OCI-LY7 (cell line): ENCODE results near the gene MAF. TPM values are rescaled to one million over a fixed set of nuclear protein-coding genes. Genes with fewer than 3 reads are reported as not detected.

Source experiments
- BruUV-seq: library from RNA; stranded (reverse); fragments of 400-500 nt; replicated peaks from 2 replicates; lab custom pipeline; 2021; lab: Mats Ljungman, UMichigan
- CTCF ChIA-PET: fragments of 300-600 bp; sonication (Branson Sonifier 250); formaldehyde crosslinking; loops from one replicate; lab custom pipeline; 2022; ENCODE audit warnings: antibody characterized with exemption; ENCODE audit not compliant: unreplicated experiment; lab: Charles Lee
- POLR2A ChIA-PET: fragments of 300-600 bp; sonication (Branson Sonifier 250); formaldehyde crosslinking; loops from one replicate; lab custom pipeline; 2022; ENCODE audit warnings: antibody characterized with exemption; lab: Charles Lee
- DNase-seq: peaks from one replicate; pipeline ENCODE4 v3.0.0-alpha.2; 2015; ENCODE audit warnings: low spot score
- H2AFZ ChIP-seq: fragments of 200-600 bp; sonication (generic), shearing (Covaris generic); 2 replicates; pipeline ENCODE4 v1.6.1; 2014; ENCODE audit warnings: mild to moderate bottlenecking, antibody characterized with exemption, low read length, moderate library complexity
- H3K27ac ChIP-seq: fragments of 200-600 bp; sonication (generic); 2 replicates; pipeline ENCODE4 v1.5.1; 2014; ENCODE audit warnings: mixed run types, low read depth, mild to moderate bottlenecking, moderate library complexity, low read length, inconsistent platforms; ENCODE audit not compliant: poor library complexity, severe bottlenecking
- H3K36me3 ChIP-seq: fragments of 200-600 bp; sonication (generic); 2 replicates; pipeline ENCODE4 v1.6.1; 2014; ENCODE audit warnings: mild to moderate bottlenecking, antibody characterized with exemption, low read length, moderate library complexity, mixed read lengths; ENCODE audit not compliant: insufficient read depth
- H3K4me1 ChIP-seq: fragments of 200-600 bp; sonication (generic); 2 replicates; pipeline ENCODE4 v1.5.1; 2014; ENCODE audit warnings: mild to moderate bottlenecking, low read length; ENCODE audit not compliant: insufficient read depth, poor library complexity, severe bottlenecking
- H3K4me2 ChIP-seq: fragments of 200-600 bp; sonication (generic); 2 replicates; pipeline ENCODE4 v1.6.1; 2014; ENCODE audit warnings: mild to moderate bottlenecking, low read length
- H3K4me3 ChIP-seq: fragments of 200-600 bp; sonication (generic); 2 replicates; pipeline ENCODE4 v1.5.1; 2014; ENCODE audit warnings: mild to moderate bottlenecking, low read depth, low read length; ENCODE audit not compliant: poor library complexity, severe bottlenecking
- H3K79me2 ChIP-seq: fragments of 200-600 bp; sonication (generic); 2 replicates; pipeline ENCODE4 v1.6.1; 2016; ENCODE audit warnings: low read depth, mild to moderate bottlenecking, low read length, moderate library complexity, mixed read lengths; ENCODE audit not compliant: insufficient read depth
- H3K9me2 ChIP-seq: fragments of 200-600 bp; sonication (generic); 2 replicates; pipeline ENCODE4 v1.6.1; 2016; ENCODE audit warnings: mild to moderate bottlenecking, low read length, mixed read lengths; ENCODE audit not compliant: insufficient read depth
- H3K9me3 ChIP-seq: fragments of 200-600 bp; sonication (generic); 2 replicates; pipeline ENCODE4 v1.6.1; 2014; ENCODE audit warnings: mild to moderate bottlenecking, mixed run types, low read length, mixed read lengths
- H4K20me1 ChIP-seq: fragments of 200-600 bp; sonication (generic); 2 replicates; pipeline ENCODE4 v1.6.1; 2014; ENCODE audit warnings: mild to moderate bottlenecking, antibody characterized with exemption, low read length, moderate library complexity, mixed read lengths; ENCODE audit not compliant: insufficient read depth
- EZH2phosphoT487 ChIP-seq: fragments of 200-600 bp; sonication (generic); IDR thresholded peaks from 2 replicates; pipeline ENCODE4 v1.6.1; 2018; ENCODE audit warnings: low read depth, borderline replicate concordance, mild to moderate bottlenecking, mixed run types, antibody characterized with exemption, low read length, moderate library complexity, mixed read lengths
- intact Hi-C: fragments of 100-400 bp; cut with micrococcal nuclease; formaldehyde crosslinking; loops from one replicate; pipeline ENCODE4 v1.10.0; 2022; ENCODE audit not compliant: unreplicated experiment
- total RNA-seq, 2 experiments: library from RNA; depleted of rRNA in 1 of 2; stranded (reverse); fragments of >200 nt in 1 of 2; shearing (Covaris generic) in 1 of 2; gene quantifications; 2 replicates each; pipeline ENCODE4 v1.2.3, GENCODE V29; 2014 to 2022
- TF ChIP-seq, protein P1 (sequence below): fragments of 200-600 bp; sonication (generic); conservative IDR thresholded peaks from 2 replicates; pipeline ENCODE4 v1.5.1; 2014; ENCODE audit warnings: mild to moderate bottlenecking, antibody characterized with exemption, low read length, moderate library complexity, mixed read lengths

Gene MAF
- total RNA-seq, 2 experiments from 2014 or later: not detected

DNA sequence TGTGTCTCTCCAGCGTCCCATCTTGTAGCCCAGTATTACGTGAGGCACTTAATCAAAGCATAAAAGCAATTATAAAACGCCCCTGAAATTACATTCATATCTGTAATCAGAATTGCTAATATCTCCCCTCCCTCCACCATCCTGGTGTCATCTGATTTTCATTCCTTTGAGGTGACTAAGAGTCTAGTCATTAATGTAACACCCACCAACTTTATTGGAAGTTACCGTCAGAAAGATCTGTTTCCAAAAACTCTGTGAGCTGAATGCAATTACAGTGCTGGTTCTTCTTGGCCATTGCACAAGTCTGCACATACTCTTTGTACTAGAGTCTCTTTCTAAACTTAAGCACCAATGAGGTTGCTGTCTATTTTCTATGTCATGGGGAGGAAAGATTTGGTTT, 12.5 kb upstream of the MAF start:
- Histone ChIP-seq H3K4me2 (no peak overlapping the region), H2AFZ (no peak overlapping the region), H4K20me1 (no peaks in the 10 kb centered on the region), H3K9me2 (no peaks in the 10 kb centered on the region), H3K79me2 (no peaks in the 10 kb centered on the region), H3K27ac (no peak overlapping the region), H3K36me3 (no peaks in the 10 kb centered on the region), H3K9me3 (no peaks in the 10 kb centered on the region), H3K4me3 (no peak overlapping the region), H3K4me1 (no peaks in the 10 kb centered on the region)
- DNase-seq: no peak
- ChIA-PET POLR2A (no interaction called here), CTCF (no interaction called here)
- intact Hi-C loops: no loop called here
- no TSS peak for BruUV-seq
- TF ChIP-seq, protein P1, sequence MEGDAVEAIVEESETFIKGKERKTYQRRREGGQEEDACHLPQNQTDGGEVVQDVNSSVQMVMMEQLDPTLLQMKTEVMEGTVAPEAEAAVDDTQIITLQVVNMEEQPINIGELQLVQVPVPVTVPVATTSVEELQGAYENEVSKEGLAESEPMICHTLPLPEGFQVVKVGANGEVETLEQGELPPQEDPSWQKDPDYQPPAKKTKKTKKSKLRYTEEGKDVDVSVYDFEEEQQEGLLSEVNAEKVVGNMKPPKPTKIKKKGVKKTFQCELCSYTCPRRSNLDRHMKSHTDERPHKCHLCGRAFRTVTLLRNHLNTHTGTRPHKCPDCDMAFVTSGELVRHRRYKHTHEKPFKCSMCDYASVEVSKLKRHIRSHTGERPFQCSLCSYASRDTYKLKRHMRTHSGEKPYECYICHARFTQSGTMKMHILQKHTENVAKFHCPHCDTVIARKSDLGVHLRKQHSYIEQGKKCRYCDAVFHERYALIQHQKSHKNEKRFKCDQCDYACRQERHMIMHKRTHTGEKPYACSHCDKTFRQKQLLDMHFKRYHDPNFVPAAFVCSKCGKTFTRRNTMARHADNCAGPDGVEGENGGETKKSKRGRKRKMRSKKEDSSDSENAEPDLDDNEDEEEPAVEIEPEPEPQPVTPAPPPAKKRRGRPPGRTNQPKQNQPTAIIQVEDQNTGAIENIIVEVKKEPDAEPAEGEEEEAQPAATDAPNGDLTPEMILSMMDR: no peak
- no peak for TF ChIP-seq EZH2phosphoT487

DNA sequence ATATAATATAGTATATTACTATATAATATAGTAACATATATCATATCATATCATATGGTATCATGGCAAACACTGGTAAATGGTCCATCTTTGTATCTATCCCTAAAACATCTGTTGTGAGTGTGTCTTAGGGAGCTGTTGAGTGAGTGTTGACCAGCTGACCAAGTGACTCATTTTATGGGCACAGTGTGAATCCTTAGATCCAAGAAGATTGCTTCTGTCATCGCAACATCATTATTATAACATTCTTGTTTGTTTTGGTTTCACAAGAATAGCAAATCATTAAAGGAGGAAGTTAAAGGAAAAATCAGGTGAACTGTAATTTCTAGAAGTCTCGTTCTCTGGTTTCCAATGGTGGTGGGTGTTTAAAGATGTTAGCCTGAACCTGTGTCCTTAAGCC, 11.7 kb upstream of the MAF start:
- no peak for DNase-seq
- no peaks in the 10 kb centered on the region for H3K79me2 ChIP-seq
- no peak overlapping the region for H3K4me3 ChIP-seq
- no peaks in the 10 kb centered on the region for H3K9me3 ChIP-seq
- H2AFZ ChIP-seq: no peak overlapping the region
- no peaks in the 10 kb centered on the region for H3K9me2 ChIP-seq
- no TSS peak for BruUV-seq
- CTCF ChIA-PET: no interaction called here
- TF ChIP-seq, protein P1: no peak
- no peak for TF ChIP-seq EZH2phosphoT487
- POLR2A ChIA-PET: no interaction called here
- no peak overlapping the region for H3K27ac ChIP-seq
- no peaks in the 10 kb centered on the region for H3K4me1 ChIP-seq
- no peak overlapping the region for H3K4me2 ChIP-seq
- no peaks in the 10 kb centered on the region for H3K36me3 ChIP-seq
- no peaks in the 10 kb centered on the region for H4K20me1 ChIP-seq
- intact Hi-C loops: no loop called here

DNA sequence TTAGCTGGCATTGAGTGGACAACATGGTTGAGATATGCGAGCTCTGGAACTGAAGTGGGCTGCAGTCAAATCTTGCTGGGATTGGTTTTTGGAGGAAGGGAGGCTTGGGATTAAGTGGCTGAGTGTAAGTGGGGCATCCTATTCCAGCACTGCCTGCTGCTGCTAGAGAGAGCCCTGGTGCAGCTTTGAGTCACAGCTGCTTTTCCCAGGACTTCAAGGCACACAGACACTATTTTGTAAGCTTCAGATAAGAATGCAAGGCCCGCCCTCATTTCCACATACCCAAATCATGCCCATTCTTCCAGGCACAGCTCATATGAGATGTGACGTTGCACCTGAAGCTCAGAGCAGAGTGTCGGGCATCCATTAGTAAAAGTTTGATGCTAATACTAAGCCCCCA, 10.2 kb upstream of the MAF start:
- intact Hi-C loops: no loop called here
- no peak overlapping the region for H2AFZ ChIP-seq
- POLR2A ChIA-PET: interaction anchor here (0.6 to 0.7 kb wide), 2 partner anchors 54 to 399 kb away, joined by 3 read pairs; no protein-coding TSS in a partner anchor
- H3K4me1 ChIP-seq: no peaks in the 10 kb centered on the region
- H3K79me2 ChIP-seq: no peaks in the 10 kb centered on the region
- H3K27ac ChIP-seq: no peak overlapping the region
- no peak overlapping the region for H3K4me2 ChIP-seq
- no peaks in the 10 kb centered on the region for H3K9me3 ChIP-seq
- H3K36me3 ChIP-seq: no peaks in the 10 kb centered on the region
- H3K4me3 ChIP-seq: no peak overlapping the region
- BruUV-seq: no TSS peak
- H3K9me2 ChIP-seq: no peaks in the 10 kb centered on the region
- H4K20me1 ChIP-seq: no peaks in the 10 kb centered on the region
- TF ChIP-seq, protein P1: no peak
- TF ChIP-seq EZH2phosphoT487: no peak
- CTCF ChIA-PET: interaction anchor here (0.6 kb wide), 1 partner anchor 12 kb away, joined by 3 read pairs; no protein-coding TSS in a partner anchor
- DNase-seq: no peak
